Endometrium (tissue), 2 donors: Measurements from ENCODE around the gene ACTC1.

ENCODE experiments used
- FAIRE-seq: peaks from 2 replicates; lab custom pipeline; 2012; peaks lifted over from hg19 to GRCh38; lab: Jason Lieb, UNC
- donor health status: control.
- donor health status: control.

The ACTC1 gene

GRCh38 chr15:34799149-34800101, 4.1 kb upstream of the ACTC1 start:
- FAIRE-seq, result no peak

- FAIRE-seq, result no peak
Observed at GRCh38 chr15:34796847-34797435, 1.6 kb upstream of the ACTC1 start.

GRCh38 chr15:34794590-34795206, 651 bp downstream of the ACTC1 start:
- no peak for FAIRE-seq

GRCh38 chr15:34793901-34794300, 1.4 kb downstream of the ACTC1 start:
- no peak for FAIRE-seq

- FAIRE-seq, result no peak
Observed at GRCh38 chr15:34793071-34793470, 2.3 kb downstream of the ACTC1 start.

- no peak for FAIRE-seq
Observed at GRCh38 chr15:34791701-34792100, 3.6 kb downstream of the ACTC1 start.

- FAIRE-seq, result no peak
Observed at GRCh38 chr15:34790121-34790520, 5.2 kb downstream of the ACTC1 start.

GRCh38 chr15:34789326-34789725, 6.0 kb downstream of the ACTC1 start:
- no peak for FAIRE-seq

GRCh38 chr15:34786206-34786605, 9.1 kb downstream of the ACTC1 start:
- FAIRE-seq, result no peak

GRCh38 chr15:34783991-34784390, 11.4 kb downstream of the ACTC1 start:
- no peak for FAIRE-seq

GRCh38 chr15:34783431-34783830, 11.9 kb downstream of the ACTC1 start:
- no peak for FAIRE-seq

- no peak for FAIRE-seq
Observed at GRCh38 chr15:34782901-34783300, 12.4 kb downstream of the ACTC1 start.

GRCh38 chr15:34780725-34781124, 14.6 kb downstream of the ACTC1 start:
- FAIRE-seq, result no peak

- FAIRE-seq, result no peak
Observed at GRCh38 chr15:34776606-34777105, 18.7 kb downstream of the ACTC1 start.

- FAIRE-seq, result no peak
Observed at GRCh38 chr15:34773917-34774316, 21.4 kb downstream of the ACTC1 start.

GRCh38 chr15:34773013-34773412, 22.3 kb downstream of the ACTC1 start:
- FAIRE-seq, result no peak

- FAIRE-seq, result no peak
Observed at GRCh38 chr15:34772312-34772711, 23.0 kb downstream of the ACTC1 start.

- FAIRE-seq, result no peak
Observed at GRCh38 chr15:34769711-34770110, 25.6 kb downstream of the ACTC1 start.

- FAIRE-seq, result no peak
Observed at GRCh38 chr15:34768530-34768929, 26.8 kb downstream of the ACTC1 start.

- FAIRE-seq, result no peak
Observed at GRCh38 chr15:34765741-34766140, 29.6 kb downstream of the ACTC1 start.

- FAIRE-seq, result no peak
Observed at GRCh38 chr15:34760909-34761308, 34.4 kb downstream of the ACTC1 start.

- FAIRE-seq, result no peak
Observed at GRCh38 chr15:34759992-34760391, 35.4 kb downstream of the ACTC1 start.

GRCh38 chr15:34759347-34759746, 36.0 kb downstream of the ACTC1 start:
- FAIRE-seq, result no peak
